A673 (cell line): ENCODE results near the gene NAA35. TPM values are rescaled to one million over a fixed set of nuclear protein-coding genes. Genes with fewer than 3 reads are reported as not detected.

ENCODE experiments used
- BruUV-seq: library from RNA; stranded (reverse); fragments of 400-500 nt; replicated peaks from 2 replicates; lab custom pipeline; 2021; lab: Mats Ljungman, UMichigan
- CTCF ChIA-PET: fragments of 300-600 bp; sonication (Branson Sonifier 250); formaldehyde crosslinking; loops from one replicate; lab custom pipeline; 2022; ENCODE audit warnings: antibody characterized with exemption; lab: Charles Lee
- POLR2A ChIA-PET: fragments of 300-600 bp; sonication (Branson Sonifier 250); formaldehyde crosslinking; loops from one replicate; lab custom pipeline; 2022; ENCODE audit warnings: antibody characterized with exemption; ENCODE audit not compliant: low non-redundant PET; lab: Charles Lee
- DNase-seq: peaks from one replicate; pipeline ENCODE4 v3.0.0-alpha.2; 2015; ENCODE audit warnings: low spot score
- H3K27ac ChIP-seq: fragments of 200-600 bp; sonication (generic); 2 replicates; pipeline ENCODE4 v1.5.1; 2016; ENCODE audit warnings: mixed run types, low read depth, mild to moderate bottlenecking, mixed read lengths, antibody characterized with exemption, low read length; ENCODE audit not compliant: poor library complexity, severe bottlenecking
- H3K27me3 ChIP-seq: fragments of 200-600 bp; sonication (generic); replicated peaks from 2 replicates; pipeline ENCODE4 v1.6.1; 2017; ENCODE audit warnings: mixed run types, low read depth, mild to moderate bottlenecking, mixed read lengths, antibody characterized with exemption, low read length; ENCODE audit not compliant: insufficient read depth, poor library complexity
- H3K36me3 ChIP-seq: fragments of 200-600 bp; sonication (generic); 2 replicates; pipeline ENCODE4 v1.6.1; 2016; ENCODE audit warnings: mixed run types, mild to moderate bottlenecking, mixed read lengths, antibody characterized with exemption, low read length; ENCODE audit not compliant: insufficient read depth, poor library complexity, severe bottlenecking
- H3K4me1 ChIP-seq: fragments of 200-600 bp; sonication (generic); 2 replicates; pipeline ENCODE4 v1.6.1; 2017; ENCODE audit warnings: mixed run types, mild to moderate bottlenecking, mixed read lengths, antibody characterized with exemption, low read length; ENCODE audit not compliant: insufficient read depth, poor library complexity, severe bottlenecking
- H3K4me3 ChIP-seq: fragments of 200-600 bp; sonication (generic); 2 replicates; pipeline ENCODE4 v1.5.1; 2016; ENCODE audit warnings: low read depth, mixed run types, mild to moderate bottlenecking, mixed read lengths, low read length; ENCODE audit not compliant: poor library complexity, severe bottlenecking
- H3K9me3 ChIP-seq: fragments of 200-600 bp; sonication (generic); 2 replicates; pipeline ENCODE4 v1.6.1; 2016; ENCODE audit warnings: mixed run types, low read depth, mild to moderate bottlenecking, mixed read lengths, antibody characterized with exemption, low read length; ENCODE audit not compliant: poor library complexity, severe bottlenecking
- EZH2 ChIP-seq: fragments of 200-600 bp; sonication (generic); IDR thresholded peaks from 2 replicates; pipeline ENCODE4 v1.6.1; 2017; ENCODE audit warnings: borderline replicate concordance, low read depth, mild to moderate bottlenecking, mixed read lengths, antibody characterized with exemption, low read length; ENCODE audit not compliant: poor library complexity, severe bottlenecking
- intact Hi-C: fragments of 100-400 bp; cut with micrococcal nuclease; formaldehyde crosslinking; loops from one replicate; pipeline ENCODE4 v1.10.0; 2022; ENCODE audit not compliant: unreplicated experiment
- total RNA-seq: library from RNA; stranded (reverse); gene quantifications from 2 replicates; pipeline ENCODE4 v1.2.3, GENCODE V29; 2021
- TF ChIP-seq, protein P1 (sequence below): fragments of 300-800, 200-600 bp; sonication (generic); conservative IDR thresholded peaks from 2 replicates; pipeline ENCODE4 v1.5.1; 2017; ENCODE audit warnings: low read depth, mild to moderate bottlenecking, antibody characterized with exemption, low read length, moderate library complexity, mixed read lengths

Gene NAA35
- total RNA-seq, 1 experiment from 2014 or later, result 28.4 TPM

GRCh38 chr9:86042199-86042978 lies 101.4 kb downstream of the NAA35 start:
- Histone ChIP-seq H3K4me1 (no peaks in the 10 kb centered on the region), H3K27ac (no peak overlapping the region), H3K4me3 (no peak overlapping the region), H3K9me3 (no peaks in the 10 kb centered on the region), H3K36me3 (no peaks in the 10 kb centered on the region), H3K27me3 (no peaks in the 10 kb centered on the region)
- no peak for DNase-seq
- BruUV-seq, result no TSS peak
- TF ChIP-seq EZH2, result no peak
- TF ChIP-seq, protein P1, sequence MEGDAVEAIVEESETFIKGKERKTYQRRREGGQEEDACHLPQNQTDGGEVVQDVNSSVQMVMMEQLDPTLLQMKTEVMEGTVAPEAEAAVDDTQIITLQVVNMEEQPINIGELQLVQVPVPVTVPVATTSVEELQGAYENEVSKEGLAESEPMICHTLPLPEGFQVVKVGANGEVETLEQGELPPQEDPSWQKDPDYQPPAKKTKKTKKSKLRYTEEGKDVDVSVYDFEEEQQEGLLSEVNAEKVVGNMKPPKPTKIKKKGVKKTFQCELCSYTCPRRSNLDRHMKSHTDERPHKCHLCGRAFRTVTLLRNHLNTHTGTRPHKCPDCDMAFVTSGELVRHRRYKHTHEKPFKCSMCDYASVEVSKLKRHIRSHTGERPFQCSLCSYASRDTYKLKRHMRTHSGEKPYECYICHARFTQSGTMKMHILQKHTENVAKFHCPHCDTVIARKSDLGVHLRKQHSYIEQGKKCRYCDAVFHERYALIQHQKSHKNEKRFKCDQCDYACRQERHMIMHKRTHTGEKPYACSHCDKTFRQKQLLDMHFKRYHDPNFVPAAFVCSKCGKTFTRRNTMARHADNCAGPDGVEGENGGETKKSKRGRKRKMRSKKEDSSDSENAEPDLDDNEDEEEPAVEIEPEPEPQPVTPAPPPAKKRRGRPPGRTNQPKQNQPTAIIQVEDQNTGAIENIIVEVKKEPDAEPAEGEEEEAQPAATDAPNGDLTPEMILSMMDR, result no peak
- CTCF ChIA-PET, result no interaction called here
- intact Hi-C loops, result no loop called here
- POLR2A ChIA-PET, result no interaction called here

GRCh38 chr9:86043586-86043985 lies 102.6 kb downstream of the NAA35 start:
- BruUV-seq, result no TSS peak
- intact Hi-C loops, result no loop called here
- no peak overlapping the region for H3K27ac ChIP-seq
- TF ChIP-seq, protein P1, result no peak
- no peak for TF ChIP-seq EZH2
- no peaks in the 10 kb centered on the region for H3K9me3 ChIP-seq
- H3K4me1 ChIP-seq, result no peaks in the 10 kb centered on the region
- no peaks in the 10 kb centered on the region for H3K27me3 ChIP-seq
- no peak for DNase-seq
- ChIA-PET CTCF (interaction anchor here (0.6 kb wide), 1 partner anchor 95 kb away, joined by 4 read pairs; no protein-coding TSS in a partner anchor), POLR2A (no interaction called here)
- no peak overlapping the region for H3K4me3 ChIP-seq
- H3K36me3 ChIP-seq, result no peaks in the 10 kb centered on the region

DNA sequence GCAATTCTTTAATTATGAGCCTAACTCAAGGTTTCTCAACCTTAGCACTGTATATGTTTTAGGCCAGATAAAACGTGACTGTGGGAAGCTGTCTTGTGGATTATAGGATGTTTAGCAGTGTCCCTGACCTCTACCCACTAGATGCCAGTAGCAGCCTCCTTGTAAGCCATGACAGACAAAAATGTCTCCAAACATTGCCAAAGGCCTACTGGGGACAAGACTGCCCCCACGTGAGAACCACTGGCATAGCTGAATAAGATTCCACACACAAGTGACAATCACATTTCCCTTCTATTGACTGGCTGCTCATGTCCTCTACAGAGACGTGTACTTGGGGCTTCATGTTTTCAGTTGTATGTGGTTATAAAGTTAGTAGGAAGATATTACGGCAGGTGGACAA lies 103.1 kb downstream of the NAA35 start:
- CTCF ChIA-PET, result interaction anchor here (0.6 kb wide), 1 partner anchor 95 kb away, joined by 4 read pairs; no protein-coding TSS in a partner anchor
- Histone ChIP-seq H3K9me3 (no peaks in the 10 kb centered on the region), H3K36me3 (no peaks in the 10 kb centered on the region), H3K4me1 (no peaks in the 10 kb centered on the region), H3K27me3 (no peaks in the 10 kb centered on the region), H3K27ac (no peak overlapping the region), H3K4me3 (no peak overlapping the region)
- intact Hi-C loops, result no loop called here
- POLR2A ChIA-PET, result no interaction called here
- BruUV-seq, result no TSS peak
- peak; percentile 53 for DNase-seq
- no peak for TF ChIP-seq EZH2
- TF ChIP-seq, protein P1, result peak; percentile 60
